Small intestine (tissue), 7 donors: Measurements from ENCODE around the gene CAPN11. TPM values are rescaled to one million over a fixed set of nuclear protein-coding genes. Genes with fewer than 3 reads are reported as not detected.
A peak's percentile ranks its signal among the peaks of the same experiment; 100 is the strongest.

Experiments
- DNase-seq, 2 donors: peaks; one replicate each; pipeline versions ENCODE4 v3.0.0 to v3.0.0-alpha.2; 2013
- FAIRE-seq: peaks from 2 replicates; lab custom pipeline; 2012; peaks lifted over from hg19 to GRCh38; lab: Jason Lieb, UNC
- H3K27ac ChIP-seq, 3 donors: one replicate each; pipeline ENCODE4 v1.5.1; 2013; ENCODE audit warnings: low read length in 2 of 3, mild to moderate bottlenecking in 2 of 3, control low read depth in 1 of 3, inconsistent platforms in 1 of 3, low read depth in 1 of 3, moderate library complexity in 1 of 3
- H3K27me3 ChIP-seq, 3 donors: one replicate each; pipeline ENCODE4 v1.6.1; 2013; ENCODE audit warnings: low read length in 3 of 3, inconsistent platforms in 1 of 3; ENCODE audit not compliant: control insufficient read depth in 3 of 3, insufficient read depth in 3 of 3
- H3K36me3 ChIP-seq, 3 donors: one replicate each; pipeline ENCODE4 v1.6.1; 2013; ENCODE audit warnings: low read length in 3 of 3, inconsistent platforms in 1 of 3, low read depth in 1 of 3, mild to moderate bottlenecking in 1 of 3, moderate library complexity in 1 of 3; ENCODE audit not compliant: control insufficient read depth in 3 of 3, insufficient read depth in 2 of 3
- H3K4me1 ChIP-seq, 3 donors: one replicate each; pipeline ENCODE4 v1.6.1; 2013; ENCODE audit warnings: low read length in 2 of 3, inconsistent platforms in 1 of 3, low read depth in 1 of 3, mild to moderate bottlenecking in 1 of 3, moderate library complexity in 1 of 3; ENCODE audit not compliant: control insufficient read depth in 3 of 3, insufficient read depth in 2 of 3
- H3K4me3 ChIP-seq, 3 donors: one replicate each; pipeline ENCODE4 v1.5.1; 2013; ENCODE audit warnings: low read length in 3 of 3, control low read depth in 1 of 3, inconsistent platforms in 1 of 3, low read depth in 1 of 3, mild to moderate bottlenecking in 1 of 3, moderate library complexity in 1 of 3
- H3K9me3 ChIP-seq, 2 donors: one replicate each; pipeline ENCODE4 v1.6.1; 2013; ENCODE audit warnings: low read depth in 1 of 2, low read length in 1 of 2; ENCODE audit not compliant: control insufficient read depth in 2 of 2, insufficient read depth in 1 of 2
- WGBS, 3 donors: extraction: QIAGEN DNeasy Blood & Tissue Kit; methylation state at CpG; one replicate each; pipeline ENCODE4 v1.1.7; 2013; 5-methylcytosine and 5-hydroxymethylcytosine counted together
- polyA plus RNA-seq, 4 donors: library from polyadenylated mRNA; stranded (reverse) in 3 of 4; unstranded in 1 of 4; fragments of 200-250 nt in 3 of 4; fragments of 120-200 nt in 1 of 4; gene quantifications; one replicate each; pipeline versions ENCODE4 v1.2.1 to v1.2.3, GENCODE V29; 2013
- donor health status: healthy with polysubstance abuse.
- donor health status: control.
- donor health status: control.
- donor health status: Bipolar disorder and iron deficiency.
- donor health status: healthy.

CAPN11 gene
- polyA plus RNA-seq, 4 donors, result 0.18 TPM; not detected in 3

DNA sequence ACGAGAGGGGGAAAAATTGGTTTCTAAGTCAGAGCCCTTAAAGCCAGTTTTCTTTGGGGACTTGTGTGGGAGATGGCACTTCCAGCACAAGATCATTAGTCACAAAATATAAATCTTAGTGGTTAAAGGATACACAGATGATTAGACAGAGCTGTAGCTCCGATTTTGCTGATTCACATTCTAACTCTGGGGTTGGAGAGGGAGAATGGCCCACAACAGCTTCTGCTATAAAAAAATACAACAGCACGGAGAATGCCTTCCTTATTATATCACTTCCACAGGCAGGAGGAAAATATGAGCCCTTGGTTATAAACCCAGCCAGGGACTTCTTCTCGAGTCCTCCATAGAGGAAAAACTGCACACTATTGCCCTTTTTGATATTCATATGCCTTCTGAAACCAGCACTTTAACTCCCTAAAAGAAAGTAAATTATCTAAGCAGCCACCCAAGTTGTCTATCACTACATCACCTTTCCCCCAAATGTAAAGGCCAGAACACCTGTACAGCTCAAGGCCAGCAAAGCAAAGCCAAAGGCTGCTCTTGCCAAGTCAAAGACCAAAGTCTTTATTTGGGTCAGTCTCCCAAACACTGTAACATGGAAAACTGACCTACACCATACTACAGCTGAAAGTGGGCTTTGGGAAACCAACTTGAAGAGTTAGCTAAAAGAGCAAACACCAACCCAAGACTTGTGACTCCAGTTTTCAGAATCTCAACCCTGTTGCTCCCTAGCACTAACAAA lies 41.8 kb upstream of the CAPN11 start:
- FAIRE-seq (no peak), DNase-seq (peak in 1 of 2 donors; percentile 42)
- Histone ChIP-seq H3K9me3 (no peaks in the 10 kb centered on the region), H3K27me3 (no peaks in the 10 kb centered on the region), H3K27ac (peak overlapping the region in 2 of 3 donors; percentile 42 to 48), H3K4me3 (no peak overlapping the region), H3K36me3 (peaks cover 4 to 40% (median 6%) of the 10 kb centered on the region in 3 donors), H3K4me1 (peaks cover 6 to 52% (median 9%) of the 10 kb centered on the region in 3 donors)
- WGBS, 3 donors, result 28 to 51% (median 48%) methylated on average over 4 of the region's 4 CpGs

DNA sequence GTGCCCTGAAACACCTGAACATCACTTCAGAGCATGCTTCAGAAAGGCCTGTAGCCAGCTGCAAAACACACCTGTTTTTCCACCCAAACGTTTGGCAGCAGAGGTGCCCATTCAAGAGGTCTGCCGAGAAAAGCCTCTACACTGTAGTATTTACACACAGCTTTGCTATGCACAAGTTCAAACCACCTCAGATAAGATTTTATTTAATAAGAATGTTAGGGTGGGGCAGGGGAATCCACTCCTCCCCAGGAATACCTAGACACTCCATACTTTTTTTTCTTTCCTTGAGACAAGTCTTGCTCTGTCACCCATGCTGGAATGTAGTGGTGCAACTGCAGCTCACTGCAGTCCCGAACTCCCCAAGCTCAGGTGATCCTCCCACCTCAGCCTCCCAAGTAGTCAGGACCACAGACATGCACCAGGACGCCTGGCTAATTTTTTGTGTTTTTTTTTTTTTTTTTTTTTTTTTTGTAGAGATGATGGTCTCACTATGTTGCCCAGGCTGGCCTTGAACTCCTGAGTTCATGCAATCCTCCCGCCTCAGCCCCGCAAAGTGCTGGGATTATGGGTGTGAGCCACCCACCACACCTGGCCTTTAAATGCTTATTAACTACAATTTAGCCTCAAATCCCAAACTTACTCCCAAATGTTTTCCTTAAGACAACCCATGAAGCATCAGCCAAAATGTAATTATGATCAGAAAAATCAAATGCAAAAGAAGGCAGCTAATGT lies 41.1 kb upstream of the CAPN11 start:
- H3K4me1 ChIP-seq, result peaks cover 6 to 49% (median 9%) of the 10 kb centered on the region in 3 donors

DNA sequence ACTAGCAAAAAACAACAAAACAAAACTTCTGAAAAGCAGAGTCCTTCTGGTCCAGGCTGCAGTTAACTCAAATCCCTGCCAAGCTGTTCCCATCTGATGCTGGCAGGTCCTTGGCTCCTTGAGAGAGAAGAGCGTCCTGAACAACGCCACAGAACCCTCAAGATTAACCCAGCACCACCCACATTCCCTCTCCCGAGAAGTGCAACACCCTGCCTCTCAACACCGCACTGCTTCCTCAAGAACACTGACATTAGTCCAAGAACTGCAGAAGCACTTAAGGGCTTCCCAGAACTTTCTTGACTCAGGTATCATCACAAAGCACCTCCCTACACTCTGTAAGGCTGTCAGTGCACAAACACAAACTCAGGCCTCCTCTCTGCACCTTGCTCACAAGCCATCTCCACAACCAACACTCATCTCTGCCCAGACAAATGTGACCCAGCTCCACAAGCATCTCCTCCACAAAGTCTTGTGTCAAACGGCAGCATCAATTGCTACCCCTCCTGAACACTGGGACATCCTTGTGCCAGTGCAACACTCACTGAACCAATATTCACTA lies 38.8 kb upstream of the CAPN11 start:
- Histone ChIP-seq H3K36me3 (peaks cover 0 to 20% (median 2%) of the 10 kb centered on the region in 3 donors), H3K27ac (no peak overlapping the region), H3K4me3 (no peak overlapping the region), H3K27me3 (no peaks in the 10 kb centered on the region), H3K4me1 (peaks cover 12 to 52% (median 15%) of the 10 kb centered on the region in 3 donors), H3K9me3 (no peaks in the 10 kb centered on the region)
- FAIRE-seq, result no peak
- peak in 1 of 2 donors; percentile 47 for DNase-seq
- WGBS, 3 donors, result 21 to 40% (median 38%) methylated on average over 5 of the region's 5 CpGs

More for the DNA sequence above, 41.1 kb upstream of the CAPN11 start:
- WGBS, 3 donors, result 48 to 75% (median 56%) methylated on average over 6 of the region's 6 CpGs
- H3K27ac ChIP-seq, result peak overlapping the region in 2 of 3 donors; percentile 42 to 48
- H3K27me3 ChIP-seq, result no peaks in the 10 kb centered on the region
- H3K36me3 ChIP-seq, result peaks cover 4 to 39% (median 6%) of the 10 kb centered on the region in 3 donors
- FAIRE-seq (no peak), DNase-seq (peak in 1 of 2 donors; percentile 50)
- no peaks in the 10 kb centered on the region for H3K9me3 ChIP-seq
- H3K4me3 ChIP-seq, result no peak overlapping the region

DNA sequence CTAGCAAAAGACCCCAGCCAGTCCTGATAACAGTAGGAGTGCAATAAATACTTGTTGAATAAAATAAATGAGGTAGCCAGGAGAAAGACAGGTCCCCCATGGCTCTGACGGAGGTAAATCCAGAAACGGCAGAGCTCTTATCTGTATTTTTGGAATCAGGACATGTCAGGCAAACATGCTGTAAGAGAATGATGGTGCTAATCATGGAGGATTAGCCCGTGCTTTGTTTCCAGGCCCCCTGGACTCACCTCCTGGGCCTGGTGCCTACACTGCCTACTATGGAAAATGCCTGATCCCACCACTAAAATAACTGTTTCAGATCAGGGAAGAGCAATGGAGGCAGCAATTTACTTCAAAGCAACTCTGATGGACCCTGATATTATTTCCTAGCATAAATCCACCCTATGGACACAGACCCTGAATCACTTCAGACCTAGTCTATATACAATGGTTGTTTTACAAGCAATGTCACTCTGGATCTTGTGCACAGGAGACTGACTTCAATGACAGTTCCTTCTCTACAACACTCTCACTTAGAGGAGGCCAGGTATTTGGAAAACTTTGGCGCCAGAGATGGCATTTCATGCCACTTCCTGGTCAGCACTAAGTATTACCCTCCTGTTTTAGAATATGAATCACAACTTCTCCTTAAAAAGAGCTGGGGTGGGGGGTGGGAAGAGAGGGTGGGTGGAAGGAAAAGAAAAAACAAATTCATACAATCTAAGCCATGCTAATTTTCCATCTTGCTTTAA lies 37.8 kb upstream of the CAPN11 start:
- H3K9me3 ChIP-seq, result no peaks in the 10 kb centered on the region
- H3K27ac ChIP-seq, result no peak overlapping the region
- peaks cover 12 to 61% (median 15%) of the 10 kb centered on the region in 3 donors for H3K4me1 ChIP-seq
- WGBS, 3 donors, result 61 to 75% (median 69%) methylated on average over 4 of the region's 4 CpGs
- H3K27me3 ChIP-seq, result no peaks in the 10 kb centered on the region
- FAIRE-seq (no peak), DNase-seq (no peak)
- no peak overlapping the region for H3K4me3 ChIP-seq
- peaks cover 0 to 16% (median under 1%) of the 10 kb centered on the region in 3 donors for H3K36me3 ChIP-seq

DNA sequence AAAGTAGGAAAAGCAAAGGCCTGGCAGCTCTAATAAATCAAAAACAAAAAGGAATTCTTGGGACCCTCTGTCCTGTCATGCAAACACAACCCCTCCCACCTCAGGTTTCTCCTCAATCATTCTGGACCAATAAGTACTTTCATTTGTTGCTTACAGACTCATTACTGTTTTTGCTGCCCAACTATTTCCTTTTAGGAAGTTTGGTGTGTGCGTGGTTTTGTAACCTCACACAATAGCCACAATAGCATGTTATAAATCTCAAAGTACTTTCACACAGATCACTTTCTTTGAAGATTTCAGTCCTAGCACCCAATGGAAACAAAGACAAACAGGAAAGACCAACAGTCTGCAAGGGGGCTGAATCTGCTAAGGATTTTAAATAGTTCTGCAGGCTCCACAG lies 35.8 kb upstream of the CAPN11 start:
- H3K36me3 ChIP-seq, result peaks cover 0 to 14% (median 0%) of the 10 kb centered on the region in 3 donors
- H3K27me3 ChIP-seq, result no peaks in the 10 kb centered on the region
- H3K4me1 ChIP-seq, result peaks cover 9 to 45% (median 17%) of the 10 kb centered on the region in 3 donors
- no peak for FAIRE-seq
- peak in 1 of 2 donors; percentile 20 for DNase-seq
- H3K27ac ChIP-seq, result no peak overlapping the region
- H3K4me3 ChIP-seq, result no peak overlapping the region
- no peaks in the 10 kb centered on the region for H3K9me3 ChIP-seq
- WGBS, 3 donors, result 9 to 18% (median 11%) methylated on average over 1 of the region's 1 CpG

DNA sequence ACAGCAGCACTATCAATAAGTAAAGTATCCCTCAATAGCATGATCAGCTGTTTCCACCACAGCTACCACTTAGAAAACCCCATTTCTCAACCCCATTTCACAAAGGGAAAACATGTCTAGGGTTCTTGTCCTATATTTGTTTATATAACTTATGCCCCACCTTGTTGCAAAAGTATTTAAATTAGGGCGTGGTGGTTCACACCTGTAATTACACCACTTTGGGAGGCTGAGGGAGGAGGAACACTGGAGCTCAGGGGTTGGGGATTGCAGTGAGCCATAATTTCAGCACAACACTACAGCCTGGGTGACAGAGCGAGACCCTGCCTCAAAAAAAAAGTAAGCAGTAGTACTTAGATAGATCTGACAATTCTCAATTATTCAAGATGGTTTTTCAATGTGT lies 35.1 kb upstream of the CAPN11 start:
- peak in 1 of 2 donors; percentile 16 for DNase-seq
- no peak overlapping the region for H3K27ac ChIP-seq
- peaks cover 9 to 47% (median 17%) of the 10 kb centered on the region in 3 donors for H3K4me1 ChIP-seq
- no peak overlapping the region for H3K4me3 ChIP-seq
- H3K9me3 ChIP-seq, result no peaks in the 10 kb centered on the region
- H3K36me3 ChIP-seq, result peaks cover 0 to 11% (median 0%) of the 10 kb centered on the region in 3 donors
- no peak for FAIRE-seq
- no peaks in the 10 kb centered on the region for H3K27me3 ChIP-seq
- whole genome bisulfite sequencing, 3 donors, result 68 to 86% (median 85%) methylated on average over 2 of the region's 2 CpGs

DNA sequence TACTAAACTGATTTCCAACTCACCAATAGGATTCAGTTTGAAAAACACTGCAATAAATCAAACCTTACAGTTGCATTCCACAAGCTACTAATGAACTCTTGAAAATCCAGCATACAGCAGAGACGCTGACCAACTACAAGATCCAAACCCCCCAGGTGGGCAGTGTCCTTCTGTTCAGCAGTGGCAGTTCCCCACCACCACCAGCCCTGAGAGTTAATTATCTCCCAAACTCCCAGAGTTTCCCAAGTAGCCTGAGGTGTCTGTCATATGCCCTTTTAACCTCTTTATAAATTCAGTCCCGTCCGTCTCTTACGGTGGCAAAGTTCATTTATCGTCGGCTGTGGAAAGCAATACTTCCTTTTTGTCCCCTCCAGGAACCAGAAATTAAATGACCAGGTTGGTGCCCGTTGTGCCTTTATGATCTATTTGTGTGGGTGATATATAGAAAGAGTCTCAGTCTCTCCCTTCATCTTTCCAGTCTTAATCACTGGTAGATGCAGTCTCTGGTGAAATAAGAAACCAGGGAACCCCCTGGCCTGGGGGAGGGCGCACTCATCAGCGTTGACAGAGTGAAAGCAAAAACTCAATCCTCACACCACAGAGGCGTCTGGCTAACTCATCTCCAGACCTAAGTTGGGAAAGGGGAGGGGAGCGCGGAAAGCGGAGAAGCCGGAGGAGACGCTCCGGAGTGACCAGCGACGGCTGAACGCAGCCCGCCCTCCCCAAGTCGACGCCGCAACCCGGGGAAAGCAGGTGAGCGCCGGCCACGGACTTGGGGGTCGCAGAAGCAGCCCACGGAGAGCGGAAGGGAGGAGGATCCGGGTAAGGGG lies 32.1 kb upstream of the CAPN11 start:
- 0 to 1% (median 1%) methylated on average over 24 to 31 of the region's 31 CpGs for WGBS, 3 donors
- FAIRE-seq, result no peak
- H3K36me3 ChIP-seq, result peaks cover 0 to 4% (median 0%) of the 10 kb centered on the region in 3 donors
- H3K4me3 ChIP-seq, result peak overlapping the region; percentile 70 to 95 (median 86)
- no peaks in the 10 kb centered on the region for H3K9me3 ChIP-seq
- peak; percentile 77 to 79 for DNase-seq
- H3K27ac ChIP-seq, result peak overlapping the region; percentile 84 to 89 (median 86)
- H3K4me1 ChIP-seq, result peaks cover 2 to 42% (median 13%) of the 10 kb centered on the region in 3 donors
- no peaks in the 10 kb centered on the region for H3K27me3 ChIP-seq
